Fibroblast of skin of abdomen (primary cell): Measurements from ENCODE around the gene ZNF768.
"Not testable (repeated sequence)": the region's sequence is repeated elsewhere in the genome, so short reads cannot be mapped to it uniquely, and the experiment has no call there.

Source experiments
- DNase-seq: peaks from one replicate; pipeline ENCODE4 v3.0.0-alpha.2; 2013

ZNF768 gene

GRCh38 chr16:30532285-30533145 is 6.1 kb upstream of the ZNF768 start:
- no peak for DNase-seq

- no peak for DNase-seq
Measured at GRCh38 chr16:30530163-30531037, 4.0 kb upstream of the ZNF768 start.

- no peak for DNase-seq
Measured at GRCh38 chr16:30528799-30529457, 2.6 kb upstream of the ZNF768 start.

GRCh38 chr16:30527635-30528178 is 1.3 kb upstream of the ZNF768 start:
- no peak for DNase-seq

- peak; percentile 98 for DNase-seq
Measured at GRCh38 chr16:30526823-30527634, 663 bp upstream of the ZNF768 start.

GRCh38 chr16:30525844-30526136 is 576 bp downstream of the ZNF768 start:
- DNase-seq: no peak

GRCh38 chr16:30524575-30525568 is 1.5 kb downstream of the ZNF768 start:
- DNase-seq: no peak

- DNase-seq: no peak
Measured at GRCh38 chr16:30523768-30524574, 2.4 kb downstream of the ZNF768 start.

GRCh38 chr16:30522702-30523463 is 3.5 kb downstream of the ZNF768 start:
- DNase-seq: not testable (repeated sequence)

- DNase-seq: no peak
Measured at GRCh38 chr16:30521873-30522641, 4.3 kb downstream of the ZNF768 start.

GRCh38 chr16:30521476-30521872 is 4.9 kb downstream of the ZNF768 start:
- DNase-seq: no peak

GRCh38 chr16:30519120-30520049 is 7.0 kb downstream of the ZNF768 start:
- DNase-seq: no peak

GRCh38 chr16:30518552-30518951 is 7.8 kb downstream of the ZNF768 start:
- DNase-seq: no peak

- DNase-seq: no peak
Measured at GRCh38 chr16:30515275-30515674, 11.1 kb downstream of the ZNF768 start.

- DNase-seq: no peak
Measured at GRCh38 chr16:30511509-30511908, 14.9 kb downstream of the ZNF768 start.

GRCh38 chr16:30510376-30510938 is 15.9 kb downstream of the ZNF768 start:
- no peak for DNase-seq
